Mucosa of stomach (tissue), 1 donor: ENCODE measurements around the gene LASP1.

Source experiments
- H3K27me3 ChIP-seq: one replicate; pipeline ENCODE4 v1.7.0; 2013; ENCODE audit warnings: mild to moderate bottlenecking, low read length; ENCODE audit not compliant: control insufficient read depth, insufficient read depth
- H3K36me3 ChIP-seq: one replicate; pipeline ENCODE4 v1.7.0; 2013; ENCODE audit warnings: low read length; ENCODE audit not compliant: control insufficient read depth, insufficient read depth
- H3K4me1 ChIP-seq: one replicate; pipeline ENCODE4 v1.7.0; 2013; ENCODE audit warnings: mild to moderate bottlenecking, low read length; ENCODE audit not compliant: control insufficient read depth, insufficient read depth
- H3K4me3 ChIP-seq: one replicate; pipeline ENCODE4 v1.7.0; 2013; ENCODE audit warnings: low read length
- H3K9ac ChIP-seq: one replicate; pipeline ENCODE4 v1.7.0; 2013; ENCODE audit warnings: mild to moderate bottlenecking, low read length, moderate library complexity
- H3K9me3 ChIP-seq: one replicate; pipeline ENCODE4 v1.7.0; 2013; ENCODE audit warnings: mild to moderate bottlenecking, low read length, moderate library complexity; ENCODE audit not compliant: control insufficient read depth
- donor health status: Pancreatic carcinoma.

Gene LASP1

DNA sequence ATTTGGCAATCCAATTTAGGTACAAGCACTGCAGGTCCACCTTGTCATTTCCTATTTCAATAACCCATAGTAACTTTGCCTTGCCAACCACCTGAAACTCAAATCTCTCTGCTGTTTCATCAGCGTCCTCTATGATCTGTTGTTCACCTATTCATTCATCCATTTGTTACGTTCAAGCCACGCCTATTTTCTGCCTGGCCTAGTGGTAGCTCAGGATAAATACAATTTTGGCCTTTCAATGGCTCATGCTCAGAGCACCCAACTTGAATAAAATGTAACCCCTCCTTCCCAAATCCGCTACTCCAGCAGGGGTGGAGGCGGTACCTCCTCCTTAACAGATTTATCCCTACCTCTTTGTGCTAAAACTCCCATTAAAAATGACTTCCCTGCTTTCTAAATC, 100.9 kb downstream of the LASP1 start:
- Histone ChIP-seq H3K9me3 (no peaks in the 10 kb centered on the region), H3K4me1 (peaks cover 4% of the 10 kb centered on the region), H3K4me3 (no peak overlapping the region)

More for the DNA sequence above, 100.9 kb downstream of the LASP1 start:
- Histone ChIP-seq H3K9ac (no peak overlapping the region), H3K27me3 (no peaks in the 10 kb centered on the region), H3K36me3 (no peaks in the 10 kb centered on the region)
